Transverse colon (tissue), 4 donors: ENCODE data around the gene GPRASP2.

Experiments used
- EP300 ChIP-seq: sonication (generic); formaldehyde crosslinking; IDR thresholded peaks from one replicate; pipeline ENCODE4 v1.6.1; 2017; ENCODE audit warnings: antibody characterized with exemption, low read depth
- POLR2A ChIP-seq: fragments of 450-650 bp; IDR thresholded peaks from one replicate; pipeline ENCODE4 v1.6.1; 2016; ENCODE audit warnings: antibody characterized with exemption, mild to moderate bottlenecking, moderate library complexity
- POLR2AphosphoS5 ChIP-seq, 3 donors: sonication (generic); formaldehyde crosslinking; IDR thresholded peaks; one replicate each; pipeline ENCODE4 v1.6.1; 2016; ENCODE audit warnings: antibody characterized with exemption in 3 of 3
- TF ChIP-seq, protein P1 (sequence below), 5 experiments: fragments of 200-600 bp in 3 of 5; fragments of 450-650 bp in 2 of 5; sonication (generic) in 3 of 5; IDR thresholded peaks; 1 replicate in 2 of 5; 2 replicates in 3 of 5; pipeline ENCODE4 v1.5.1; 2016 to 2017; ENCODE audit warnings: antibody characterized with exemption in 5 of 5, inconsistent platforms in 3 of 5, mild to moderate bottlenecking in 2 of 5, moderate library complexity in 1 of 5

DNA sequence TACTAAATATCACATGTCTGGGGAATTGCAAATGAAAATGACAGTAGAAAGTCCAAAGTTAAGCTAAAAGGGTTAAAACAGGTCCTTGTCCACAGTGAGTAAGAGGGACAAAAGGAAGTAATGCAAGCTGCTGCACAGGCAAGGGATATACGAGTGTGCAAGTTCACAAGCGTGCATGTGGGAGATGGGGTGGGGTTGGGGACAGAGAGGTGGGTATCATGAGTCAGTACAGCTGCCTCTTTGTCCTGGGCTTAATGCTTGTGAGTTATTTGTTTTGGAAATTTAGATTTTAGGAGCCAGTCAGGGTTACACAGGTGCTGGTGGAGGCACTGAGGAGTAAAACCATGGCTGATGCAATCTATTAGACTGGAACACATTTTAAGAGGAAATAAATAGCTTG, 3.3 kb upstream of the GPRASP2 start:
- TF ChIP-seq, protein P1, sequence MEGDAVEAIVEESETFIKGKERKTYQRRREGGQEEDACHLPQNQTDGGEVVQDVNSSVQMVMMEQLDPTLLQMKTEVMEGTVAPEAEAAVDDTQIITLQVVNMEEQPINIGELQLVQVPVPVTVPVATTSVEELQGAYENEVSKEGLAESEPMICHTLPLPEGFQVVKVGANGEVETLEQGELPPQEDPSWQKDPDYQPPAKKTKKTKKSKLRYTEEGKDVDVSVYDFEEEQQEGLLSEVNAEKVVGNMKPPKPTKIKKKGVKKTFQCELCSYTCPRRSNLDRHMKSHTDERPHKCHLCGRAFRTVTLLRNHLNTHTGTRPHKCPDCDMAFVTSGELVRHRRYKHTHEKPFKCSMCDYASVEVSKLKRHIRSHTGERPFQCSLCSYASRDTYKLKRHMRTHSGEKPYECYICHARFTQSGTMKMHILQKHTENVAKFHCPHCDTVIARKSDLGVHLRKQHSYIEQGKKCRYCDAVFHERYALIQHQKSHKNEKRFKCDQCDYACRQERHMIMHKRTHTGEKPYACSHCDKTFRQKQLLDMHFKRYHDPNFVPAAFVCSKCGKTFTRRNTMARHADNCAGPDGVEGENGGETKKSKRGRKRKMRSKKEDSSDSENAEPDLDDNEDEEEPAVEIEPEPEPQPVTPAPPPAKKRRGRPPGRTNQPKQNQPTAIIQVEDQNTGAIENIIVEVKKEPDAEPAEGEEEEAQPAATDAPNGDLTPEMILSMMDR (IDR thresholded peaks at IDR 0.05), result no peak
- TF ChIP-seq POLR2A (no peak), POLR2AphosphoS5 (IDR thresholded peaks at IDR 0.05) (no peak), EP300 (no peak)
